Prostate gland (tissue), 2 donors: ENCODE measurements around the gene ILDR2. TPM values are rescaled to one million over a fixed set of nuclear protein-coding genes. Genes with fewer than 3 reads are reported as not detected.

ENCODE experiments used
- DNase-seq: peaks from one replicate; pipeline ENCODE4 v3.0.0-alpha.2; 2019; ENCODE audit warnings: low spot score
- H3K27ac ChIP-seq, 2 donors: fragments of 200-600 bp; sonication (generic); 2 replicates each; pipeline ENCODE4 v1.5.1; 2017 to 2019
- H3K27me3 ChIP-seq: fragments of 200-600 bp; sonication (generic); replicated peaks from 2 replicates; pipeline ENCODE4 v1.5.1; 2019; ENCODE audit not compliant: insufficient read depth
- H3K36me3 ChIP-seq, 2 donors: fragments of 200-600 bp; sonication (generic); 1 replicate in 1 of 2; 2 replicates in 1 of 2; pipeline versions ENCODE4 v1.5.1 to v1.8.1; 2017 to 2019
- H3K4me1 ChIP-seq: fragments of 200-600 bp; sonication (generic); replicated peaks from 2 replicates; pipeline ENCODE4 v1.5.1; 2019
- H3K4me3 ChIP-seq, 2 donors: fragments of 200-600 bp; sonication (generic); 2 replicates each; pipeline ENCODE4 v1.5.1; 2017 to 2019
- H3K9me3 ChIP-seq: fragments of 200-600 bp; sonication (generic); 2 replicates; pipeline ENCODE4 v1.5.1; 2017
- POLR2A ChIP-seq: fragments of 450-650 bp; IDR thresholded peaks from one replicate; pipeline ENCODE4 v1.6.1; 2016; ENCODE audit warnings: antibody characterized with exemption, mild to moderate bottlenecking
- POLR2AphosphoS5 ChIP-seq: sonication (generic); formaldehyde crosslinking; IDR thresholded peaks from one replicate; pipeline ENCODE4 v1.6.1; 2017; ENCODE audit warnings: antibody characterized with exemption
- WGBS: methylation state at CpG from one replicate; pipeline ENCODE4 v1.1.5; 2018; 5-methylcytosine and 5-hydroxymethylcytosine counted together
- intact Hi-C: fragments of 100-400 bp; cut with DNase I; formaldehyde crosslinking; loops from one replicate; pipeline ENCODE4 v1.14.2; 2022
- total RNA-seq, 2 donors: library from RNA; depleted of rRNA; stranded (reverse); fragments of >200 nt; gene quantifications; one replicate each; pipeline ENCODE4 v1.1.0, GENCODE V29; 2016
- TF ChIP-seq, protein P1 (sequence below), 4 experiments: fragments of 200-600 bp in 2 of 4; fragments of 450-650 bp in 2 of 4; sonication (generic) in 2 of 4; IDR thresholded peaks; 1 replicate in 3 of 4; 2 replicates in 1 of 4; pipeline ENCODE4 v1.5.1; 2016 to 2019; ENCODE audit warnings: antibody characterized with exemption in 4 of 4, mild to moderate bottlenecking in 2 of 4, moderate library complexity in 2 of 4

Gene ILDR2
- total RNA-seq, 2 donors from 2014 or later: 3.2 to 175 TPM

DNA sequence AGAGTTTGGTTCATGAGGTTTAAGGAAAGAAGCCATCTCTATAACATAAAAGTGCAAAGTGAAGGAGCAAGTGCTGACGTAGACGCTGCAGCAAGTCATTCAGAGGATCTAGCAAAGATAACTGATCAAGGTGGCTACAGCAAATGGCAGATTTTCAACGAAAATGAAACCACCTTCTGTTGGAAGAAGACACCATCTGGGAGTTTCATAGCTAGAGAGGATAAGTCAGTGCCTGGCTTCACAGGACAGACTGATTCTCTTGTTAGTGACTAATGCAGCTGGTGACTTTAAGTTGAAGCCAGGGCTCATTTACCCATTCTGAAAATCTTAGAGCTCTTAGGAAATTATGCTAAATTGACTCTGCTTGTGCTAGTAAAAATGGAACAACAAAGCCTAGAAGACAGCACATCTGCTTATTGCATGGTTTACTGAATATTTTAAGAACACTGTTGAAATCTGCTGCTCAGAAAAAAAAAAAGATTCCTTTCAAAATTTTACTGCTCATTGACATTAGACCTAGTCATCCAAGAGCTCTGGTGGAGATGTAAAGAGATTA, 24.2 kb upstream of the ILDR2 start:
- WGBS: 82% methylated on average over 3 of the region's 3 CpGs
- Histone ChIP-seq H3K9me3 (no peaks in the 10 kb centered on the region), H3K27me3 (no peaks in the 10 kb centered on the region), H3K27ac (no peak overlapping the region), H3K36me3 (no peaks in the 10 kb centered on the region), H3K4me1 (no peaks in the 10 kb centered on the region), H3K4me3 (no peak overlapping the region)
- no peak for DNase-seq
- intact Hi-C loops: no loop called here
- TF ChIP-seq POLR2A: no peak

DNA sequence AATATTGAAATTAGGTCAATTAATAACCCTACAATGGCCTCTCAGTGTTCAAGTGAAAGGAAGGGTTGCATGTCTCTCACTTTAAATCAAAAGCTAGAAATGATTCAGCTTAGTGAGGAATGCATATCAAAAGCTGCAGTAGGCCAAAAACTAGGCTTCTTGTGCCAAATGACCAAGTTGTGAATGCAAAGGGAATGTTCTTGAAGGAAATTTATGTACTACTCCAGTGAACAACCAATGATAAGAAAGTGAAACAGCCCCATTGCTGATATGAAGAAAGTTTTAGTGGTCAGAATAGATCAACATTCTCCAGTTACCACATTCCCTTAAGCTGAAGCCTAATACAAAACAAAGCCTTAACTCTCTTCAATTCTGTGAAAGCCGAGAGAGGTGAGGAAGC, 23.7 kb upstream of the ILDR2 start:
- no peaks in the 10 kb centered on the region for H3K4me1 ChIP-seq
- H3K9me3 ChIP-seq: no peaks in the 10 kb centered on the region
- WGBS: 93% methylated on average over 1 of the region's 1 CpG
- intact Hi-C loops: no loop called here
- no peak for TF ChIP-seq POLR2AphosphoS5
- no peak for TF ChIP-seq POLR2A
- TF ChIP-seq, protein P1, sequence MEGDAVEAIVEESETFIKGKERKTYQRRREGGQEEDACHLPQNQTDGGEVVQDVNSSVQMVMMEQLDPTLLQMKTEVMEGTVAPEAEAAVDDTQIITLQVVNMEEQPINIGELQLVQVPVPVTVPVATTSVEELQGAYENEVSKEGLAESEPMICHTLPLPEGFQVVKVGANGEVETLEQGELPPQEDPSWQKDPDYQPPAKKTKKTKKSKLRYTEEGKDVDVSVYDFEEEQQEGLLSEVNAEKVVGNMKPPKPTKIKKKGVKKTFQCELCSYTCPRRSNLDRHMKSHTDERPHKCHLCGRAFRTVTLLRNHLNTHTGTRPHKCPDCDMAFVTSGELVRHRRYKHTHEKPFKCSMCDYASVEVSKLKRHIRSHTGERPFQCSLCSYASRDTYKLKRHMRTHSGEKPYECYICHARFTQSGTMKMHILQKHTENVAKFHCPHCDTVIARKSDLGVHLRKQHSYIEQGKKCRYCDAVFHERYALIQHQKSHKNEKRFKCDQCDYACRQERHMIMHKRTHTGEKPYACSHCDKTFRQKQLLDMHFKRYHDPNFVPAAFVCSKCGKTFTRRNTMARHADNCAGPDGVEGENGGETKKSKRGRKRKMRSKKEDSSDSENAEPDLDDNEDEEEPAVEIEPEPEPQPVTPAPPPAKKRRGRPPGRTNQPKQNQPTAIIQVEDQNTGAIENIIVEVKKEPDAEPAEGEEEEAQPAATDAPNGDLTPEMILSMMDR (IDR thresholded peaks at IDR 0.05): no peak
- H3K27me3 ChIP-seq: no peaks in the 10 kb centered on the region
- no peaks in the 10 kb centered on the region for H3K36me3 ChIP-seq
- H3K4me3 ChIP-seq: no peak overlapping the region
- no peak overlapping the region for H3K27ac ChIP-seq
- no peak for DNase-seq

- TF ChIP-seq POLR2A (no peak), POLR2AphosphoS5 (no peak)
- TF ChIP-seq, protein P1 (IDR thresholded peaks at IDR 0.05): no peak
- intact Hi-C loops: no loop called here
- H3K4me1 ChIP-seq: no peaks in the 10 kb centered on the region
- H3K36me3 ChIP-seq: no peaks in the 10 kb centered on the region
- DNase-seq: no peak
- H3K9me3 ChIP-seq: no peaks in the 10 kb centered on the region
- H3K4me3 ChIP-seq: no peak within 1 kb of the TSS
- WGBS: 93% methylated on average over 42 of the region's 45 CpGs
- H3K27me3 ChIP-seq: no peaks in the 10 kb centered on the region
- no peak within 1 kb of the TSS for H3K27ac ChIP-seq
These were observed 13.7 kb upstream of the ILDR2 start, which contains the start of gene MAEL for GRCh38 chr1:166988974-166989515. MAEL (plus strand) TSS chr1:166989280; CDS start chr1:166989353, 73 bp downstream.

DNA sequence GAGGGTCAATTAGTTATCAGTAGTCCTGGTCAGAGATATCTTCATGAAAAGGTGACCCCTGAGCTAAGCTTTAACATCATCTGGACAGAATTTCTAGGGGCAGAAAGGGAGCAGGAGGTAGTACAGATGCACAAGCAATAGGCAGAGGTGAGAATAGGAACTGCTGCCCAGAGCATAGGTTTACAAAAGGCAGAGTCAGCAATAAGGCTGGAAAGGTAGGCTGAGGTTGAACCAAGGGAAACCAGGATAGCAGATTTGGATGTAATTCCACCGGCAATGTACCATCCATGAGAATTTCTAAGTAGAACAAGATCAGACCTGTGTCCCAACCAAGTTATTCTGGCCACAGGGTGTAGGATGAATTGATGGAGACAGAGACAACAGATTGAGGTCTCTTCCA, 6.2 kb upstream of the ILDR2 start:
- Histone ChIP-seq H3K9me3 (no peaks in the 10 kb centered on the region), H3K27me3 (no peaks in the 10 kb centered on the region), H3K36me3 (no peaks in the 10 kb centered on the region), H3K4me1 (no peaks in the 10 kb centered on the region), H3K4me3 (no peak overlapping the region), H3K27ac (no peak overlapping the region)
- TF ChIP-seq POLR2A (no peak), POLR2AphosphoS5 (no peak)
- TF ChIP-seq, protein P1 (IDR thresholded peaks at IDR 0.05): no peak
- intact Hi-C loops: no loop called here
- DNase-seq: no peak
- 88% methylated on average over 1 of the region's 1 CpG for WGBS

DNA sequence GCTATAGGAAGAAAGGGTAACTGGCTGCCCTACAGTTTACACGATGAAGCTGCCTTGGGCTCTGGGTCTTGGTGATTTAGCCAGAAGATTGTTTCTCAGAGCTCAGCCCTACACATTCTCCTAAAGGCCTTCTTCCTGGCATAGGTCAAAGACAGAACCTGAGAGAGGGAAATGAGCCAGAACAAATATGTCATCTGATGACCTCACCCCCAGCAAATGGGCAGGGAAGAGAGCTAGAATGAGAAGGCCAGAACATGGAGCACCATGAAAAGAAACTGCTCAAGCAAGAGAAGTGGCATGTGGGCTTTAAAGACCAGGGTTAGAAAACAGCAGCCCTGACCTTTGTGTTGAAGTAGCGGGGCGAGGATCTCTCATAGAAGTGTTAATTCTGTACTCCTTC, 5.5 kb upstream of the ILDR2 start:
- 83% methylated on average over 3 of the region's 3 CpGs for WGBS
- no peak overlapping the region for H3K4me3 ChIP-seq
- TF ChIP-seq, protein P1 (IDR thresholded peaks at IDR 0.05): no peak
- no peak for TF ChIP-seq POLR2AphosphoS5
- no peak for TF ChIP-seq POLR2A
- H3K4me1 ChIP-seq: no peaks in the 10 kb centered on the region
- no peak for DNase-seq
- H3K36me3 ChIP-seq: no peaks in the 10 kb centered on the region
- no peaks in the 10 kb centered on the region for H3K9me3 ChIP-seq
- intact Hi-C loops: no loop called here
- no peak overlapping the region for H3K27ac ChIP-seq
- H3K27me3 ChIP-seq: no peaks in the 10 kb centered on the region
